GM19463 (cell line): ENCODE data around the gene DIP2B.

Experiments
- ATAC-seq: cut with Tn5 transposase; IDR thresholded peaks from one replicate; pipeline ENCODE4 v1.9.1; 2021; ENCODE audit warnings: mild to moderate bottlenecking, moderate library complexity; ENCODE audit not compliant: unreplicated experiment

Gene DIP2B

DNA sequence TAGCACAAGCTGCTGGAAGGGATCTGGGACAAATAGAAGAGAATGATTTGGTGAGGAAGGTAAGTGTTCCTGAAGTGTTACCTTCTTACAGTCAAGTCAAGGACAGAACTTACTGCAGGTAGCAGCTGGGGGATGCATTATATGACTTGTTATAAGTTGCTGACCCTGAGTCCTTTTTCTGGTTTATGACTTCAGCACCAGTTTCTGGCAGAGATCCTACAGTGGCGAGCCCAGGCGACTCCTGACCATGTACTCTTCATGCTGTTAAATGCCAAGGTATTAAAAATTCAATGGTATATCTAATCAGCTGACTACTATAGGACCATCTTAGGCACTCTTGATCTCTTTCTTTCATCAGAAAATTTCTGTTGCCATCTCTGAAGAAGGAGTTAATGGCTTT is 214.0 kb downstream of the DIP2B start:
- no peak for ATAC-seq

- no peak for ATAC-seq
These were observed 215.3 kb downstream of the DIP2B start for GRCh38 chr12:50720085-50720484.

DNA sequence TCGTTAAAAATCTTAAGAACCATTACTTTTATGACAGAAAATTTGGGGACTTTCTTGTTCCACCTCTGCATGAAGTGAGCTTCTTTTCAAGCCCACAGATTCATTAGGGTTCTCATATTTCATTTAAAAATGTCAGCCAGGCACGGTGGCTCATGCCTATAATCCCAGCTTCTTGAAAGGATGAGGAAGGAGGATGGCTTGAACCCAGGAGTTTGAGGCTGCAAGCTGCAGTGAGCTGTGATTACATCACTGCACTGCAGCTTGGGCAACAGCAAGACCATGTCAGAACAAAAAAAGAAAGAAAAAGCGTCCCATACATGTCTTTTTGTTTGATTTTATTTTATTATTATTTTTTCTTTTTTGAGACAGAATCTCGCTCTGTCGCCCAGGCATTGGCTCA is 215.7 kb downstream of the DIP2B start:
- no peak for ATAC-seq

GRCh38 chr12:50723865-50724264 is 219.1 kb downstream of the DIP2B start:
- no peak for ATAC-seq

DNA sequence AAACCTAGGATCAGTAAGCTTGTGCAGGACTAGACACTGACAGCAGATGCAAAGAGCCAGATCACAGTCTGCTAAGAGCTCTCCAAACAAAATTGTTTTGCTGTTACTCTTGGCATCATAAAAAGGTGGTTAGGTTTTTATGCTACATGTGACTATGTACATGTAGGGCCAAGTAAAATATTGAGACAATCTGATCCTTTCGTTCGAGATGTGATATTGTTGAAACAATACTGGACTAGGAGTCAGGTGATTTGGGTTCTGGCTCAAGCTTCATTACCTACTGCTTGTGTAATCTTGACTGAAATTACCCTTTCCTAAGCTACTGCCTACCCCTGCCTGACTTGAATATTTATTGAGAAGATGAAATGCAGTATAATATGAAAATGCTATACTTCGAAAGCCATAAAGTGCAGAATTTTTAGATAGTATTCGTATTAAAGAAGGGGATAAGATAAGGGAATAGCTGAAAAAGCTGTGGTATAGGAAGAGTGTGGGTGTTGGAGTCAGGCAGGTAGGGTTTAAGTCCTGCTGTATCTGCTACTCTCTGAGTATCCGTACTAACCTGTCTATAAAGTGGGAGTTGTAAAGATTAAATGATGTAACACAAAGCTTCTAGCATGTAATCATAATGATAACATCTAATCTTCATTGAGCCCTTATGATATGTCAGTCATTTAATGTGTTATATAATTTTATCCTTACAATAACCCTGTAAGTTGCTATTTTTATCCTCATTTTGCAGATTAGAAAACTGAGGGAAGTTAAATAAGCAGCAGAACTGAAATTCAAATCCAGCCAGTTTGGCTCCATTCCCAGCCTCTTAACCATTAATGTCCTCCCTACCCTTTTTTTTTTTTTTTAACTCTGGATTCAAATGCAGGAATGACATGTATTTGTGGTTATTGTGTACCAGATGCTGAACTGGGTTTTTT is 220.5 kb downstream of the DIP2B start:
- no peak for ATAC-seq

DNA sequence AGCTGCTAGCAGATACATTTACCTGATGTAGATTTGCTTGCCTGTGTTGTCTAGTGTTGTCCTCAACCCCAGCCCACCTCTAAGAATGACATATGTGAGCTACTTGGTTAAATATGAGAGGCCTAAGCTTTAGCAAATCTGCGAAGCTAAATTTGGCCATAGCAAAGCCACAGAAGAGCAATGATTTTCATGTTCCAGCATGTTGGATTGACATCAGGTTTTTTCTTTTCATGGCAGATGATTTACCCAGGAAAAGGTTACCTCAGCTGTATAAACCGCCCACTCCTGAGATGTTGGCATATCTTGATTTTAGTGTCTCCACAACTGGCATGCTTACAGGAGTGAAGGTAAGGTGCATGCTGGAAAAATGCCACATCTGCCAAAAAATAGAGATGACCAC is 222.7 kb downstream of the DIP2B start:
- no peak for ATAC-seq

GRCh38 chr12:50728417-50728816 is 223.6 kb downstream of the DIP2B start:
- no peak for ATAC-seq

DNA sequence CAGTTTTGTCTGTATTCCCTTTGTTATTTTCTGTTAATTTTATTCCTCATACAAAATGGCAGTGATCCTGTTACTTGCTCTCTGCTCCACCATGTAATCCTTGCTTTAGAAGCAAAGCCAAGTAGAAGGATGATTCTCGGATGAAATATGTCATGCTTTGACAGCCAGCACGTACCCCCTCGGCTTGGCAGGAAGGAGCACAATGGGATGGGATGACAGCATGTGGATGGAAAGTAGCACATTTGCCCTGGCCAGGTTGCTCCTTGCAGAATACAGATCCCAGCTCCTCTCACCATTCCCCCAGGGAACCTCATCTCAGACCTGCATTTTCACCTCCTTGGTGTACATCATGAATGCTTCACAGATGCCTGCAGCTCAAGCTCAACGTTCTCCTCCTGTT is 224.1 kb downstream of the DIP2B start:
- ATAC-seq = no peak

GRCh38 chr12:50732591-50732990 is 227.8 kb downstream of the DIP2B start:
- ATAC-seq = no peak

GRCh38 chr12:50733706-50734105 is 228.9 kb downstream of the DIP2B start:
- no peak for ATAC-seq

DNA sequence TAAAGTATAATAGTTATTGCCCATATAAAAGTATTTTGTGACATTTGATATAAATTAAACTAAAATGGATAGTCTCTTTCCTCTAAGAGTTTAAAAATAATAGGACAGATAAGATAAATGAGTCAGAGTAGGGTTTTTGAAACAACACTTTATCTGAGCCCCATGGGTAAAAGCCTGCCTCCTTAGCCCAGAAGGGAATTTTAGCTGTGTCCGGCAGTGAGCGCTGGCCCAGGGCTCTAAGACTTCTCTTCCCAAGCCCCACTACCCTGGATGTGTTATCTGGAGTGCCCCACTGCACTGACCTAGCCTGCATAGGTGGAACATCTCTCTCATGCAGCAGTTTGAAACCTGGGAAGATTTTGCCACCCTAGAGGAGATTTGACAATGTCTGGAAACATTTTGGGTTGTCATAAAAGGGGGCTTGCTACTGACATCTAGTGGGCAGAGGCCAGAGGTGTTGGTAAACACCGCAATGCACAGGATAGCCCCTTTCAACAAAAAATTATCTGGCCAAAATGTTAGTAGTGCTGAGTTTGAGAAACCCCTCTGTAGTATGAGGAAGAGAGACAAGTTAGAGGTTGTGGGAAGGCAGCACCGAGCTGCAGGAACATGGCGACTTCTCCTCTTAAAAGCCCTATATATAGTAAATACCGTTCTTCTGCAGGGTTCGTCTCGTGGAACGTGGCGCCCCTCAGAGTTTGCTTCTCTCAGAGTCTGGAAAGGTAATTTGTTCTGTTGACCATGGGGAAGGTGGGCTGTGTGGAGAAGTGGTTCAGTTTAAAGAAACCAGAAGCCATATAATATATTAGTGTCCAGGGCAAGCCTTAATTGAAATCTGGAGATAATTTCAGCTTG is 229.9 kb downstream of the DIP2B start:
- no peak for ATAC-seq

DNA sequence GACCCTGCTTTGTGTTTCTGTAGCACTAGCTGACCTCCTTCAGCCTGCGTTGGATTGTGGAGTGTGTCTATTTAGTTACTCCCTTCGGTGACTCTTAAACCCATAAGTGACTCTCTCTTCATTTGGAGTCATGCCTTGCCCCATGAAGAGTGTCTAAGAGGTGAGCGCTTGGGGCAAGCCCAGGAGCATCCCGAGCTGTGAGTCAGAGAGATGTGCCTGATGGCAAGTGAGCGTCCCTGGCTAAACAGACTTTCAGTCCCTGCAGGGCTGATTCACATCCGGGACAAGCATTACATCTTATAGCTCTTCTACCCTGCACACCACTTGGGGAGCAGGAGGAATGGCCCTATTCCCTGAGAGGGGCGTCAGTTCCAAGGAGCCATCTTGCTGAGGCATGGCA is 234.8 kb downstream of the DIP2B start:
- ATAC-seq = no peak

DNA sequence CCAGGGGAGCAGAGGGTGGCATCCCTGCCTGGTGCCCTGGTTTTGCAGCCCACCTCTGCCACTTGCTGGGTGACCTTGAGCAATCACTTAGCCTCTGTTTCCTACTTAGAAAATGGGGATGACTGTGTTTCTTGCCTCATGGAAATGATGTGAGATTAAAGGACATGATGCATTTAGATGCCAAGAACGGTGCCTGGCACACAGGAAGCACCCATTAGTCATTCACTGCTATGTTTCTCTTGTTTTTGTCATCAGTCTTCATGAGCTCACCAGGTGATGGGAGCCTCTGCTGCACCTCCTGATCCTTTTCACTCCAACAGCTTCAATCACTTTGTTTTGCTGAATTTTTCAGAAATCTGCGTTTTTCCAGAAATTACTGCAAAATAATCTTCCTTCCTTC is 235.5 kb downstream of the DIP2B start:
- ATAC-seq = no peak

GRCh38 chr12:50742776-50743175 is 238.0 kb downstream of the DIP2B start:
- ATAC-seq = no peak

- no peak for ATAC-seq
These were observed 241.1 kb downstream of the DIP2B start for GRCh38 chr12:50745861-50746260.

DNA sequence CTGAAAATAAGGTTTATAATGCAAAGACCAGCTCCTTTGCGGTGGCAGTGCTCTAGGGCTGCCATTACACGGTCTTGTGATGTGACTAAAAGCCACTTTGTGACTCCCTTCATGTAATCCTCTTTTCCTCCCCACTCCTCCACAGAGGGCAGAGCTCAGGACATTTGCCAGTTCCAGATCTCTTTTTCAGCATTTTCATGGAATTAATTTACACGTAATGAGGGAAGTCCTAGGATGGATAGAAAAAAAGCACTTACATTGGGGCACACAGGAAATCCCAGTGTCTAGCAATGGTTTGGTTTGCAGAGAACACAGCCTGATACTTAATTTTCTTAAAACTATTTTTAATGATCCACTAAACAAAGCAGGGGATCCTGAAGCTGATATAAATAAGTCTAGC is 241.6 kb downstream of the DIP2B start:
- no peak for ATAC-seq

DNA sequence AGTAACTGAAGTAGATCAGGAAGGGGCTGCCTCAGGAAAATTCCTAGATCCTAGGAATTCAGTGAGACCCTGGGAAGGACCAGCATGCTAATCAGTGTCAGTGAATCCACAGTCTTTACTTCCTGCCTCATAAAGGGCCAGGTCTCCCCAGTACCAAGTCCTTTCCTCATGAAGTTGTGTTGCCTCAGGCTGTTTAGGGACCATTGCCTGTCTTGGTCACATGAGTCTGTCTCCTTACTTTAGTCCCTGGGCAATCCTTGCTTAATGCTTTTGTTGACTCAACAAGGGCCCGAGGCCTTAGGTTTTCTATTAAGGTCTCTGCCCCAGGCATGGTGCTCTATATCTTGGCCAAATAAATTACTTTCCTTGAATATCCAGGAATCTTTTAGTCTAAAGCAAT is 243.0 kb downstream of the DIP2B start:
- no peak for ATAC-seq

DNA sequence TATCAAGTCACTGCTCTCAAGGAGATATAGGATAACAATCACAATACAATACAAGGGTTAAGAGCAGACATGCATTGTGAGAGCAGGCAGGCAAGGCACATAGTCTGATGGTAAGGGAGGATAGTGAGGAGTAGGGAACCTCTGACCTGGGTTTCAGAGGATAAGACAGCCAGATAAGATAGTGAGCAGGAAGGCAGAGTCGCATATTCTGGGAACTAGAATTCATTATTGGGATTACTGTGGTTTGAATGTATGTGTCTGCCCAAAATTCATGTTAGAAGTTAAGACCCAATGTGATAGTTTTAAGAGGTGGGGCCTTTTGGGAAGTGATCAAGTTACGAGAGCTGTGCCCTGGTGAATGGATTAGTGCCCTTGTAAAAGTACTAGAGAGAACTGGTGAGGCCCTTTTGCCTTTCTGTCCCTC is 244.7 kb downstream of the DIP2B start:
- no peak for ATAC-seq

DNA sequence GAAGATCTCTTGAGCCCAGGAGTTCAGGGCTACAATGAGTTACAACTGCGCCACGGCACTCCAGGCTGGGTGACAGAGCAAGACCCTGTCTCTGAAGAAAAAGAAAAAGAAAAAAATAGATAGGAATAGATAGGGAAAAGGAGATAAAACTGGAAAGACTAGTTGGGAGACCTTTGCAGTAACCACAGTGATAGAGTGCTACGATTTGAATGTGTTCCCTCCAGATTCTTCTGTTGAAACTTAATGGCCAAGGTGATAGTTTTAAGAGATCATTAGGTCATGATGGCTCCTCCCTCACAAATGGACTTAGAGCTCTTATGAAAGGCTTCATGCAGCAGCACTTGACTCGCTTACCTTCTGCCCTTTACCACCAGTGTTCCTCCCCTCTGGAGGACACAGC is 245.6 kb downstream of the DIP2B start:
- no peak for ATAC-seq

GRCh38 chr12:50751948-50752721 is 247.3 kb downstream of the DIP2B start:
- ATAC-seq = no peak

- no peak for ATAC-seq
These were observed 248.5 kb downstream of the DIP2B start for GRCh38 chr12:50753232-50753769.
